Dermis microvascular lymphatic vessel endothelial cell (primary cell): Measurements from ENCODE around the gene PSD. TPM values are rescaled to one million over a fixed set of nuclear protein-coding genes. Genes with fewer than 3 reads are reported as not detected.
A peak's percentile ranks its signal among the peaks of the same experiment; 100 is the strongest.

ENCODE experiments used
- DNase-seq, 2 donors: peaks; one replicate each; pipeline versions ENCODE4 v3.0.0 to v3.0.0-alpha.2; 2010; ENCODE audit warnings: low read depth in 2 of 2
- total RNA-seq: library from RNA; depleted of rRNA; stranded (reverse); fragments of >200 nt; gene quantifications from 2 replicates; pipeline ENCODE4 v1.2.1, GENCODE V29; 2014

The PSD gene
- total RNA-seq, 1 donor from 2014 or later: 0.26 TPM

- no peak for DNase-seq
Observed at GRCh38 chr10:102444851-102445250, 26.3 kb upstream of the PSD start.

- DNase-seq: no peak
Observed at GRCh38 chr10:102438374-102438773, 19.8 kb upstream of the PSD start.

- DNase-seq: no peak
Observed at GRCh38 chr10:102437515-102437914, 18.9 kb upstream of the PSD start.

- DNase-seq: no peak
Observed at GRCh38 chr10:102436312-102436711, 17.7 kb upstream of the PSD start.

GRCh38 chr10:102435529-102436233, 17.1 kb upstream of the PSD start:
- no peak for DNase-seq

GRCh38 chr10:102435133-102435497, 16.5 kb upstream of the PSD start:
- DNase-seq: no peak

- no peak for DNase-seq
Observed at GRCh38 chr10:102434394-102435132, 16.0 kb upstream of the PSD start.

GRCh38 chr10:102433619-102434046, 15.0 kb upstream of the PSD start:
- DNase-seq: no peak

GRCh38 chr10:102432162-102432950, 13.8 kb upstream of the PSD start, which contains the start of gene CUEDC2:
Gene CUEDC2 (minus strand): TSS chr10:102432574. CDS start chr10:102425188, 7,386 bp downstream.
- peak; percentile 78 to 94 for DNase-seq

GRCh38 chr10:102431452-102432124, 13.0 kb upstream of the PSD start:
- DNase-seq: no peak

GRCh38 chr10:102429468-102429867, 10.9 kb upstream of the PSD start:
- no peak for DNase-seq

- no peak for DNase-seq
Observed at GRCh38 chr10:102426803-102427287, 8.3 kb upstream of the PSD start.

- DNase-seq: no peak
Observed at GRCh38 chr10:102425444-102425843, 6.9 kb upstream of the PSD start.

GRCh38 chr10:102424916-102425315, 6.3 kb upstream of the PSD start:
- DNase-seq: no peak

GRCh38 chr10:102424145-102424544, 5.6 kb upstream of the PSD start:
- no peak for DNase-seq

- DNase-seq: no peak
Observed at GRCh38 chr10:102423372-102423968, 4.9 kb upstream of the PSD start.

GRCh38 chr10:102422545-102423129, 4.1 kb upstream of the PSD start:
- peak; percentile 57 to 79 for DNase-seq

GRCh38 chr10:102421757-102422512, 3.4 kb upstream of the PSD start:
- DNase-seq: peak in 1 of 2 donors; percentile 25

- no peak for DNase-seq
Observed at GRCh38 chr10:102421507-102421756, 2.8 kb upstream of the PSD start.
